ENCODE data around the gene ULK1.

ULK1 gene

GRCh38 chr12:131897875-131898274 lies 3.5 kb downstream of the ULK1 start:
- Histone ChIP-seq H3K4me2 (ENCODE audit: insufficient read depth, low read length, poor library complexity, severe bottlenecking) (no peak overlapping the region), H3K23ac (ENCODE audit: low read depth, low read length, poor library complexity) (no peak overlapping the region), H4K8ac (ENCODE audit: low read depth, low read length) (no peak overlapping the region), H2BK5ac (ENCODE audit: low read length) (peak overlapping the region; percentile 75), H3K27ac (replicated peaks; ENCODE audit: low read length) (no peak overlapping the region), H2BK12ac (ENCODE audit: low read length) (no peak overlapping the region), H3K4me1 (ENCODE audit: control insufficient read depth in 2 of 2, insufficient read depth in 1 of 2, low read depth in 1 of 2, low read length in 2 of 2) (peaks cover 17 to 21% of the 10 kb centered on the region in 2 donors), H3K14ac (ENCODE audit: low read length) (no peak overlapping the region), H2BK120ac (ENCODE audit: low read depth, low read length) (no peak overlapping the region), H3K4me3 (ENCODE audit: low read length in 2 of 2) (no peak overlapping the region), H3K36me3 (replicated peaks in 1 of 2; ENCODE audit: control insufficient read depth in 2 of 2, insufficient read depth in 2 of 2, low read length in 2 of 2) (peaks cover 8 to 43% of the 10 kb centered on the region in 2 donors), H3K9ac (ENCODE audit: low read depth, low read length, poor library complexity) (no peak overlapping the region), H2AK5ac (ENCODE audit: low read depth, low read length) (no peak overlapping the region), H3K9me3 (replicated peaks in 1 of 2; ENCODE audit: control insufficient read depth in 2 of 2, insufficient read depth in 1 of 2, low read depth in 1 of 2, low read length in 2 of 2) (no peaks in the 10 kb centered on the region), H3K18ac (ENCODE audit: low read length) (no peak overlapping the region), H2BK15ac (ENCODE audit: low read length) (no peak overlapping the region), H2AFZ (ENCODE audit: low read length) (no peak overlapping the region), H3K4ac (ENCODE audit: low read length) (no peak overlapping the region), H3K79me1 (ENCODE audit: low read depth, low read length) (peaks cover 21% of the 10 kb centered on the region), H4K91ac (ENCODE audit: low read depth, low read length, poor library complexity) (no peak overlapping the region), H3K27me3 (ENCODE audit: control insufficient read depth in 3 of 3, insufficient read depth in 3 of 3, low read depth in 1 of 3, low read length in 3 of 3) (no peaks in the 10 kb centered on the region)
- DNase-seq (ENCODE audit: low spot score), result no peak
- WGBS, 2 donors (ENCODE audit: extremely low coverage in 2 of 2, insufficient read length in 2 of 2, insufficient replicate concordance in 1 of 2), result no CpG with 5 or more reads among the region's 9 CpGs

GRCh38 chr12:131900397-131900796 lies 6.0 kb downstream of the ULK1 start:
- Histone ChIP-seq H2BK12ac (ENCODE audit: low read length) (no peak overlapping the region), H3K9me3 (replicated peaks in 1 of 2; ENCODE audit: control insufficient read depth in 2 of 2, insufficient read depth in 1 of 2, low read depth in 1 of 2, low read length in 2 of 2) (no peaks in the 10 kb centered on the region), H3K23ac (ENCODE audit: low read depth, low read length, poor library complexity) (peak overlapping the region; percentile 25), H3K9ac (ENCODE audit: low read depth, low read length, poor library complexity) (no peak overlapping the region), H4K8ac (ENCODE audit: low read depth, low read length) (no peak overlapping the region), H3K4me3 (ENCODE audit: low read length in 2 of 2) (no peak overlapping the region), H2AK5ac (ENCODE audit: low read depth, low read length) (no peak overlapping the region), H2BK120ac (ENCODE audit: low read depth, low read length) (no peak overlapping the region), H3K79me1 (ENCODE audit: low read depth, low read length) (peaks cover 37% of the 10 kb centered on the region), H4K91ac (ENCODE audit: low read depth, low read length, poor library complexity) (no peak overlapping the region), H3K36me3 (replicated peaks in 1 of 2; ENCODE audit: control insufficient read depth in 2 of 2, insufficient read depth in 2 of 2, low read length in 2 of 2) (peaks cover 8 to 43% of the 10 kb centered on the region in 2 donors), H2BK15ac (ENCODE audit: low read length) (no peak overlapping the region), H3K4me2 (ENCODE audit: insufficient read depth, low read length, poor library complexity, severe bottlenecking) (no peak overlapping the region), H3K18ac (ENCODE audit: low read length) (no peak overlapping the region), H2BK5ac (ENCODE audit: low read length) (peak overlapping the region; percentile 35), H2AFZ (ENCODE audit: low read length) (no peak overlapping the region), H3K27ac (replicated peaks; ENCODE audit: low read length) (no peak overlapping the region), H3K4me1 (ENCODE audit: control insufficient read depth in 2 of 2, insufficient read depth in 1 of 2, low read depth in 1 of 2, low read length in 2 of 2) (peaks cover 13 to 15% of the 10 kb centered on the region in 2 donors), H3K27me3 (ENCODE audit: control insufficient read depth in 3 of 3, insufficient read depth in 3 of 3, low read depth in 1 of 3, low read length in 3 of 3) (peaks cover 0 to under 1% (median 0%) of the 10 kb centered on the region in 3 experiments), H3K4ac (ENCODE audit: low read length) (no peak overlapping the region), H3K14ac (ENCODE audit: low read length) (peak overlapping the region; percentile 56)
- whole genome bisulfite sequencing, 2 donors (ENCODE audit: extremely low coverage in 2 of 2, insufficient read length in 2 of 2, insufficient replicate concordance in 1 of 2), result no CpG with 5 or more reads among the region's 6 CpGs
- no peak for DNase-seq (ENCODE audit: low spot score)

GRCh38 chr12:131901431-131902331 lies 7.3 kb downstream of the ULK1 start:
- Histone ChIP-seq H3K4me3 (ENCODE audit: low read length in 2 of 2) (peak overlapping the region in 1 of 2 donors; percentile 22), H3K4me1 (ENCODE audit: control insufficient read depth in 2 of 2, insufficient read depth in 1 of 2, low read depth in 1 of 2, low read length in 2 of 2) (peaks cover 2 to 6% of the 10 kb centered on the region in 2 donors), H3K23ac (ENCODE audit: low read depth, low read length, poor library complexity) (peak overlapping the region; percentile 65), H3K27ac (replicated peaks; ENCODE audit: low read length) (no peak overlapping the region), H3K79me1 (ENCODE audit: low read depth, low read length) (peaks cover 42% of the 10 kb centered on the region), H2BK12ac (ENCODE audit: low read length) (no peak overlapping the region), H3K9ac (ENCODE audit: low read depth, low read length, poor library complexity) (peak overlapping the region; percentile 60), H3K9me3 (replicated peaks in 1 of 2; ENCODE audit: control insufficient read depth in 2 of 2, insufficient read depth in 1 of 2, low read depth in 1 of 2, low read length in 2 of 2) (no peaks in the 10 kb centered on the region), H3K4ac (ENCODE audit: low read length) (no peak overlapping the region), H4K91ac (ENCODE audit: low read depth, low read length, poor library complexity) (no peak overlapping the region), H2BK120ac (ENCODE audit: low read depth, low read length) (peak overlapping the region; percentile 14), H4K8ac (ENCODE audit: low read depth, low read length) (no peak overlapping the region), H2AFZ (ENCODE audit: low read length) (no peak overlapping the region), H2BK15ac (ENCODE audit: low read length) (no peak overlapping the region), H2BK5ac (ENCODE audit: low read length) (no peak overlapping the region), H3K27me3 (ENCODE audit: control insufficient read depth in 3 of 3, insufficient read depth in 3 of 3, low read depth in 1 of 3, low read length in 3 of 3) (peaks cover 0 to 2% (median 0%) of the 10 kb centered on the region in 3 experiments), H3K14ac (ENCODE audit: low read length) (no peak overlapping the region), H3K4me2 (ENCODE audit: insufficient read depth, low read length, poor library complexity, severe bottlenecking) (no peak overlapping the region), H3K36me3 (replicated peaks in 1 of 2; ENCODE audit: control insufficient read depth in 2 of 2, insufficient read depth in 2 of 2, low read length in 2 of 2) (peaks cover 9 to 45% of the 10 kb centered on the region in 2 donors), H3K18ac (ENCODE audit: low read length) (no peak overlapping the region), H2AK5ac (ENCODE audit: low read depth, low read length) (no peak overlapping the region)
- WGBS, 2 donors (ENCODE audit: extremely low coverage in 2 of 2, insufficient read length in 2 of 2, insufficient replicate concordance in 1 of 2), result no CpG with 5 or more reads among the region's 30 CpGs
- no peak for DNase-seq (ENCODE audit: low spot score)
